ENCODE data around the gene WASHC4.

Gene WASHC4

GRCh38 chr12:105107494-105108371 is at the start of gene WASHC4:
Gene WASHC4 (plus strand): TSS chr12:105107731. CDS start chr12:105107801, 70 bp downstream.
- DNase-seq (ENCODE audit: low read depth, low spot score): peak; percentile 98

GRCh38 chr12:105060715-105061378 is 46.7 kb upstream of the WASHC4 start:
- no peak for DNase-seq (ENCODE audit: low read depth, low spot score)

DNA sequence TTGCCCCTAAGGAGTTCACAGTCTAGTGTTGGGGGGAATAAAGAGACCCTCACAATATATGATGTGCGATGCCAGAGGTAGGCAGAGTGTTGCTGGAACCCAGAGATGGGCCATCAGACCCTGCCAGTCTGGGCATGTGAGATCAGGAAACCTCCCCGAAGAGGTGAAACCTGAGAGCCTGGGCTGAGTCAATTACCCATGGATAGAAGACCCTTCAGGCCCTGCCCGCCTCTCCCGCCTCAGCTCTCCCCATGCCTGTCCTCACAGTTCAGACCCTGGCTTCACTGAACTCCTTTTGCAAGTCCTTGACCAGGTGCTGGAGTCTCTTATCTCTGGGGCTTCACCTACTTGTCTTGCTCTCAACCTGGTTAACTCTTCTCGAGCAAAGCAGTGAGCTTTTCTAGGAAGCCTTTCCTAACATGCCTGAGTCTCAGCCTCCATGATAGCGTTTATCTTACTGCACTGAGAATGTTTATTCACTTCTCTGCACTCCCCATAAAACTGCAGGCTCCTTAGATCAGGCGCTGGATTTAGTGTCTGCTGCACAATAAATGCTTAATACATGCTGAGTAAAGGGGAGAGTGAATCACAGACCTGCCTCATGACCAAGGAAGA is 42.9 kb upstream of the WASHC4 start:
- DNase-seq (ENCODE audit: low read depth, low spot score): no peak

DNA sequence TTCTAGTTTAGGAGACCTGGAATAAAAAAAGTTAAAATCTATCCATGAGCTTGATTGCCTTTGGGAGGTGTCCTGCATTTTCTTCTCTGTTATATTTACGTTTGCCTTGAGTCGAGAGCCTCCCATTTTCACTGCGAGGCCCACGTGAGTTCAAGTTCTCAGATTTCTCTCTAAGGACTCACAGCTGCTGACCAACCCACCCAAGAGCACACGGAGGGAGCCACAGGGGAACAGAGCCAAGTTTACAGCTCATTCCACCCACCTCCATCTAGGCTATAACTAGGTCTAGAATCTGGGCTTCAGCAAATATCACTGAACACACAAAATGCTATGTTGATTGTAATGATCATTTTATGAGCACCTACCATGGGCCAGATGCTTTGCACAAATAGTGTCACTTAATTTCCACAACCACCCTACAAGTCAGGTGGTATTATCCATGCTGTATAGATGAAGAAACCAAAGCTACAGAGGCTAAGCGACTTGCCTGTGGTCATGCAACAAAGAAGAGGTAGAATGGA is 40.0 kb upstream of the WASHC4 start:
- DNase-seq (ENCODE audit: low read depth, low spot score): no peak

- no peak for DNase-seq (ENCODE audit: low read depth, low spot score)
Measured at GRCh38 chr12:105069936-105070702, 37.4 kb upstream of the WASHC4 start.

- DNase-seq (ENCODE audit: low read depth, low spot score): no peak
Measured at GRCh38 chr12:105071981-105072380, 35.5 kb upstream of the WASHC4 start.

DNA sequence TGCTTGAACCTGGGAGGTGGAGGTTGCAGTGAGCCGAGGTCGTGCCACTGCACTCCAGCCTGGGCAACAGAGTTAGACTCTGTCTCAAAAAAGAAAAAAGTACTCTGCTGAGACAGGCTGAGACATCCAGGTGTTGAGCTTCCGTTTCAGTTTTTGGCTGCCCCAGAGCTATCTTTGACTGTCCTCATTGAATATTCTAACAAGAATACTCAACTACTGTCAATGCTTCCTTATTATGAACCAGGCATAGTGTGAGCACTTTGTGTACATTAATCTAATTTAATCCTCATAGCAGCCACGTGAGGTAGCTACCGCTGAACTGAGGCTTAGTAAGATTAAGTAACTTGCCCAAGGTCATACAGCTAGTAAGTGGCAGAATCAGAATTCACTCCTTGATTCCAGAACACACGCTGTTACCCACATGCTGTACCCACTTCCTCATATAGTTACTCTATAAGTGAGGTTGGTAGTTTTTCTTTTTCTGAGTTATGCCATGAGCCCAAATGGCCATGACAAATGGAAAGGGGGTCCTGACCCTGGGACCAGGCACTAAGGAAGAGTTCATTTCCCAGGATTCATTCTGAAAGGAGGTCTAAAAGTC is 34.5 kb upstream of the WASHC4 start:
- no peak for DNase-seq (ENCODE audit: low read depth, low spot score)

GRCh38 chr12:105076098-105076497 is 31.4 kb upstream of the WASHC4 start:
- DNase-seq (ENCODE audit: low read depth, low spot score): peak; percentile 41

GRCh38 chr12:105076913-105077312 is 30.6 kb upstream of the WASHC4 start:
- no peak for DNase-seq (ENCODE audit: low read depth, low spot score)

- peak; percentile 25 for DNase-seq (ENCODE audit: low read depth, low spot score)
Measured at GRCh38 chr12:105077435-105077834, 30.1 kb upstream of the WASHC4 start.

GRCh38 chr12:105078712-105079570 is 28.6 kb upstream of the WASHC4 start:
- DNase-seq (ENCODE audit: low read depth, low spot score): no peak

DNA sequence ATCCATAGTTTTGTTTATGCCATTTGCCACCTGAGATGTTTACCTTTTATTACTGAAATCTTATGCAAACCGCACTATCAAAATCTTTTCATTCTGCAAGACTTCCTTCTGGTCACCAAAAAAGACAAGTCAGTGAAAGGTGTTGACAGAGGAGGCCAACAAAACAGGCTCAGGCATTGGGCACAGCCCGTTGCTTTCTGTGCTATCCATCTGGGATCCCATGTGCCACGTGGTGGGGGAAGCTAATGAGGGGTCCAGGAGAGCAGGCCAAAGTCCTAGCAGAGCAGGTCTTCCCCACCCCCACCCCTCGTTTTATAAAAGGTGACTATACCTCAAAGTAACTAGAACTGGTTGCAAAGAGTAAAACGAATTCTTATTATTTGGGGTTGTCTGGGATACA is 24.5 kb upstream of the WASHC4 start:
- no peak for DNase-seq (ENCODE audit: low read depth, low spot score)

- peak; percentile 69 for DNase-seq (ENCODE audit: low read depth, low spot score)
Measured at GRCh38 chr12:105083551-105084105, 23.9 kb upstream of the WASHC4 start.

DNA sequence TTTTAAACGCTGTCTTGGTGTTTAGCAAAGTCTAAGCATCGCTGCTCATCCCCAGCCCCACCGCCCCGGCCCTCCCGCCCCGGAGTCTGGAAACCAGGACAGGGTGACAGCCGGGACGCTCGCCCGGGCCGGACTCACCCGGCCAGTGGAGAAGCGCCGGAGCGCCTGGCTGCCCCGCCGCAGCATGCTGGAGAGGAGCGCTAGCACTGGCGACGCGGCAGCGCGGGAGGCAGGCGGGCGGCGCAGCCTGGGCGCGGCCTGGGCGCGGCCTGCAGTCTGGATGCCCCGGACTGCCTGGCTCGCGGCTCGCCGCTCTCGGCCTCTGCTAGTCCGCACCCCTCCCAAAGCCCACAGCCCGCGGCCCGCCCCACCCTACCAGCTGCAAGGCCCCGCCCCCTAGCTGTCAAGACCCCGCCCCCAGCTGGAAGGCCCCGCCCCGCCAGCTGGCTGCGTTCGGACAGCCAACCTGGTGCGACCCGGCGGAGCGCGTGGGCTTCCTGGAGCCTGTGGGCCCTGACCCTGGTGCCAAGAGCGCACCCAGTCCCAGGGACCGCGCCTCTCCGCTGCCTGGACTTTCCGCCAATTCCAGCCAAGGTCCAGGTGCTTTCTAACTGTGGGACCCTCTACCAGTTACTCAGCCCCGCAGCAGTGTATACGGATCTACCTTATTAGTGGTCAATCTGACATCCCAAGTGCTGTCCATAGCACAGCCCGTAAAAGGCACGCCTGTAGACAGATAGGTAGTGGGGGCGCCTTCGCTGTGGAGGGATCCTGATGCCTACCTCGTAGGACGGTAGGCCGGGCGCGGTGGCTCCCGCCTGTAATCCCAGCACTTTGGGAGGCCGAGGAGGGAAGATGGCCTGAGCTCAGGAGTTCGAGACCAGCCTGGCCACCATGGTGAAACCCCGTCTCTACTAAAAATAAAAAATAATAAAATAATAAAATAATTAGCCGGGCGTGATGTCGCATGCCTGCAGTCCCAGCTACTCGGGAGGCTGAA is 23.0 kb upstream of the WASHC4 start, which contains the start of gene ALDH1L2:
Gene ALDH1L2, minus strand, starts transcription at position 208 of the 1,000 bp plus-strand sequence. Its CDS starts 22 bp downstream, at position 186.
- DNase-seq (ENCODE audit: low read depth, low spot score): peak; percentile 90

GRCh38 chr12:105085501-105085900 is 22.0 kb upstream of the WASHC4 start:
- DNase-seq (ENCODE audit: low read depth, low spot score): no peak

DNA sequence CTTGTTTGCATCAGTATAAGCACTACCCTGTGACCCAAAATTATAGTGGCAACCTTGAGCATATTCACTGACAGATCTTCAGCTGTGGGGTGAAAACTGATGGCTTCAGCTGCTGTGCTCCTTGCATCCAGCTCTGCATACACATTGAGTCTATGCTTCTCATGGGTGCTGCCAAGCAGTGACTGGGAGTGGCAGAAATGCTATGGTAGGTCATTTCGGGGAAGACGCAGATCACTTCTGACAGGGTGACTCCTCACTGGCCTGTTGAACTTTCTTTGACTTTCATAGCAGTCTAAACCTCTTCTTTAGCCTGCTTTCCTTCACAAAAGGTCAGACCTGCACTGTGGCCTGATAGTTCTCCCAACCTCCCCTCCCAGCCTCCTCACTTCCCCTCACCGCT is 17.7 kb upstream of the WASHC4 start:
- DNase-seq (ENCODE audit: low read depth, low spot score): no peak

- DNase-seq (ENCODE audit: low read depth, low spot score): no peak
Measured at GRCh38 chr12:105090361-105090760, 17.2 kb upstream of the WASHC4 start.

DNA sequence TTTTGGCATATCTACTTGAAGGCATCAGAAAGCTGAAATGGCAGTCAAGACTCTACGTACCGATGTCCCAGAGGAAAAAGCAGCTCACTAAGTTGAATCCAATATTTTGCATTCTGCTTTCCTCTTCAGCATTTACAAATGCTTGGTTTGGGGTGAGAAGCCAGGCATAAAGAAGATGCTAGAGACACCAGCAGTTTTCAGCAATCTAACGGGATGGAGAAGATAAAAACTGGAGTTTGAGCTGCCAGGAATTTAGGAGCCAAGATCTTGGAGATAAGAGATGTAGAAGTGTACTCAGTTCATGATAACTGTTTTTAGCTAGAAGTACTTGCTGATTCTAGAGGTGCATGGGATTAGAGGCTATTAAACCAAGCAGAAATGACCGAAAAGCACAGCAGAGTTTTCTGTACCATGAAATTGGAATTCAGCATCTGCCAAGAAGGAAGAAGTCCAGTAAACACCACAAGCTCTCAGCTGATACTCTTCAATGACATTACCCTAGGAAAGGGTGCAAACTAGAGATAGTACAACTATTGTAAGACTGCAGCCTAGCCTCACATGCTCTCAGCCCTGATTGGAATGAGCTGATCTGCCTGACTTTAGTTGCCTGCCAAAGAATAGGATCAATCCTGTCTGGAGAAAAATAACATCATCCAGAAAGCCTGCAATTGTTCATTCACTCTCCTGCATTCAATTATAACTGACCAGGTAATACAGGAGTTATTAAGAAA is 15.9 kb upstream of the WASHC4 start:
- DNase-seq (ENCODE audit: low read depth, low spot score): no peak

Data from astrocyte of the hippocampus (primary cell).